NCI-H1694 (cell line): ENCODE measurements around the gene TXNRD2.
A peak's percentile ranks its signal among the peaks of the same experiment; 100 is the strongest.
"Not testable (repeated sequence)": the region's sequence is repeated elsewhere in the genome, so short reads cannot be mapped to it uniquely, and the experiment has no call there.

ENCODE experiments used
- DNase-seq: peaks from one replicate; lab custom pipeline; 2025; lab: John Stamatoyannopoulos, UW

TXNRD2 gene

GRCh38 chr22:19923914-19924513 is 17.6 kb downstream of the TXNRD2 start:
- no peak for DNase-seq

- no peak for DNase-seq
Observed at GRCh38 chr22:19921544-19922081, 20.0 kb downstream of the TXNRD2 start.

- no peak for DNase-seq
Observed at GRCh38 chr22:19919701-19920363, 21.8 kb downstream of the TXNRD2 start.

- no peak for DNase-seq
Observed at GRCh38 chr22:19918332-19919106, 23.1 kb downstream of the TXNRD2 start.

- no peak for DNase-seq
Observed at GRCh38 chr22:19917389-19918138, 24.1 kb downstream of the TXNRD2 start.

- DNase-seq: no peak
Observed at GRCh38 chr22:19916941-19917340, 24.7 kb downstream of the TXNRD2 start.

- DNase-seq: no peak
Observed at GRCh38 chr22:19916006-19916405, 25.6 kb downstream of the TXNRD2 start.

- DNase-seq: no peak
Observed at GRCh38 chr22:19915287-19915954, 26.2 kb downstream of the TXNRD2 start.

GRCh38 chr22:19914201-19914943 is 27.2 kb downstream of the TXNRD2 start:
- no peak for DNase-seq

GRCh38 chr22:19913337-19913936 is 28.2 kb downstream of the TXNRD2 start:
- DNase-seq: no peak

- no peak for DNase-seq
Observed at GRCh38 chr22:19912271-19912999, 29.2 kb downstream of the TXNRD2 start.

- no peak for DNase-seq
Observed at GRCh38 chr22:19911540-19912270, 29.9 kb downstream of the TXNRD2 start.

GRCh38 chr22:19910180-19910744 is 31.4 kb downstream of the TXNRD2 start:
- DNase-seq: no peak

- DNase-seq: peak; percentile 58
Observed at GRCh38 chr22:19909350-19910179, 32.1 kb downstream of the TXNRD2 start.

GRCh38 chr22:19907902-19908301 is 33.7 kb downstream of the TXNRD2 start:
- DNase-seq: not testable (repeated sequence)

- DNase-seq: not testable (repeated sequence)
Observed at GRCh38 chr22:19906864-19907263, 34.8 kb downstream of the TXNRD2 start.

- DNase-seq: no peak
Observed at GRCh38 chr22:19905347-19906276, 36.0 kb downstream of the TXNRD2 start.
